NCI-H2227 (cell line): ENCODE data around the gene CLEC12A.

Source experiments
- DNase-seq: peaks from one replicate; lab custom pipeline; 2025; ENCODE audit not compliant: unreplicated experiment; lab: John Stamatoyannopoulos, UW

The CLEC12A gene

GRCh38 chr12:10031771-10032175 lies 60.6 kb downstream of the CLEC12A start:
- no peak for DNase-seq

GRCh38 chr12:10033783-10034545 lies 62.8 kb downstream of the CLEC12A start:
- no peak for DNase-seq
